SK-N-MC (cell line): ENCODE measurements around the gene FAS.

ENCODE experiments used
- EZH2 ChIP-seq: fragments of 200-600 bp; sonication (generic); IDR thresholded peaks from one replicate; pipeline ENCODE4 v1.6.1; 2017; ENCODE audit warnings: antibody characterized with exemption
- FOXP2 ChIP-seq: optimal IDR thresholded peaks from 2 replicates; pipeline ENCODE3; 2011; ENCODE audit warnings: mild to moderate bottlenecking, moderate library complexity; ENCODE audit not compliant: insufficient read depth; ENCODE audit errors: extremely low read length, control extremely low read depth
- POLR2AphosphoS5 ChIP-seq: IDR thresholded peaks from 2 replicates; pipeline ENCODE4 v1.6.1; 2012; ENCODE audit warnings: mild to moderate bottlenecking, low read depth, low read length, borderline replicate concordance

GRCh38 chr10:89042562-89042961 lies 52.0 kb downstream of the FAS start:
- no peak for TF ChIP-seq POLR2AphosphoS5
- TF ChIP-seq EZH2 = no peak
- no peak for TF ChIP-seq FOXP2
